Measurements from ENCODE around the gene EFL1. TPM values are rescaled to one million over a fixed set of nuclear protein-coding genes. Genes with fewer than 3 reads are reported as not detected.
A peak's percentile ranks its signal among the peaks of the same experiment; 100 is the strongest.

The EFL1 gene
- total RNA-seq, 4 donors from 2014 or later: 2.8 to 28.3 (median 16.0) TPM

DNA sequence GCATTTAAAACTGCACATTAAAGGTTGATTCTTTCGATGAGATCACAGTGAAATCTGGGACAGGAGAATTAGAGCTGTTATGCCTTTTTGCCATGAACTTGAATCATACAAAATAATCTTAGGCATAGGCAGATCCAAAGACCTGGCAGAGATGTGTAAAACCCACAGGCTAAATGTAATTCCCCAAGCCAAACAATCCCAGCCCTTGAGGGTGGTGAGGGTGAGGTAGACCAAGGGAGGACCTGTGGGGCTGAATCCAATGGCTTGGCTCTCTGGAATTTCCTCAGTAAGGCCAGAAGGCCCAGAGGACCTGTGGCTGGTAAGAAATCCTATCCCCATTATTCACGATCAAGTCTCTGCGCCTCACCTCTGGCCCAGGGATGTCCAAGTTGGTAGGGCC lies 136.2 kb downstream of the EFL1 start:
- no peak for DNase-seq
- Histone ChIP-seq H3K27ac (no peak overlapping the region), H3K9me3 (no peaks in the 10 kb centered on the region), H3K36me3 (no peaks in the 10 kb centered on the region), H3K27me3 (no peaks in the 10 kb centered on the region), H3K4me1 (peaks cover 0 to 13% of the 10 kb centered on the region in 2 donors), H3K4me3 (no peak overlapping the region)
- intact Hi-C loops (cut with DNase I; ENCODE audit: low total_unique reads): no loop called here
- no peak for TF ChIP-seq POLR2A (IDR thresholded peaks at IDR 0.05)
- TF ChIP-seq, protein P1, sequence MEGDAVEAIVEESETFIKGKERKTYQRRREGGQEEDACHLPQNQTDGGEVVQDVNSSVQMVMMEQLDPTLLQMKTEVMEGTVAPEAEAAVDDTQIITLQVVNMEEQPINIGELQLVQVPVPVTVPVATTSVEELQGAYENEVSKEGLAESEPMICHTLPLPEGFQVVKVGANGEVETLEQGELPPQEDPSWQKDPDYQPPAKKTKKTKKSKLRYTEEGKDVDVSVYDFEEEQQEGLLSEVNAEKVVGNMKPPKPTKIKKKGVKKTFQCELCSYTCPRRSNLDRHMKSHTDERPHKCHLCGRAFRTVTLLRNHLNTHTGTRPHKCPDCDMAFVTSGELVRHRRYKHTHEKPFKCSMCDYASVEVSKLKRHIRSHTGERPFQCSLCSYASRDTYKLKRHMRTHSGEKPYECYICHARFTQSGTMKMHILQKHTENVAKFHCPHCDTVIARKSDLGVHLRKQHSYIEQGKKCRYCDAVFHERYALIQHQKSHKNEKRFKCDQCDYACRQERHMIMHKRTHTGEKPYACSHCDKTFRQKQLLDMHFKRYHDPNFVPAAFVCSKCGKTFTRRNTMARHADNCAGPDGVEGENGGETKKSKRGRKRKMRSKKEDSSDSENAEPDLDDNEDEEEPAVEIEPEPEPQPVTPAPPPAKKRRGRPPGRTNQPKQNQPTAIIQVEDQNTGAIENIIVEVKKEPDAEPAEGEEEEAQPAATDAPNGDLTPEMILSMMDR (IDR thresholded peaks at IDR 0.05): no peak

DNA sequence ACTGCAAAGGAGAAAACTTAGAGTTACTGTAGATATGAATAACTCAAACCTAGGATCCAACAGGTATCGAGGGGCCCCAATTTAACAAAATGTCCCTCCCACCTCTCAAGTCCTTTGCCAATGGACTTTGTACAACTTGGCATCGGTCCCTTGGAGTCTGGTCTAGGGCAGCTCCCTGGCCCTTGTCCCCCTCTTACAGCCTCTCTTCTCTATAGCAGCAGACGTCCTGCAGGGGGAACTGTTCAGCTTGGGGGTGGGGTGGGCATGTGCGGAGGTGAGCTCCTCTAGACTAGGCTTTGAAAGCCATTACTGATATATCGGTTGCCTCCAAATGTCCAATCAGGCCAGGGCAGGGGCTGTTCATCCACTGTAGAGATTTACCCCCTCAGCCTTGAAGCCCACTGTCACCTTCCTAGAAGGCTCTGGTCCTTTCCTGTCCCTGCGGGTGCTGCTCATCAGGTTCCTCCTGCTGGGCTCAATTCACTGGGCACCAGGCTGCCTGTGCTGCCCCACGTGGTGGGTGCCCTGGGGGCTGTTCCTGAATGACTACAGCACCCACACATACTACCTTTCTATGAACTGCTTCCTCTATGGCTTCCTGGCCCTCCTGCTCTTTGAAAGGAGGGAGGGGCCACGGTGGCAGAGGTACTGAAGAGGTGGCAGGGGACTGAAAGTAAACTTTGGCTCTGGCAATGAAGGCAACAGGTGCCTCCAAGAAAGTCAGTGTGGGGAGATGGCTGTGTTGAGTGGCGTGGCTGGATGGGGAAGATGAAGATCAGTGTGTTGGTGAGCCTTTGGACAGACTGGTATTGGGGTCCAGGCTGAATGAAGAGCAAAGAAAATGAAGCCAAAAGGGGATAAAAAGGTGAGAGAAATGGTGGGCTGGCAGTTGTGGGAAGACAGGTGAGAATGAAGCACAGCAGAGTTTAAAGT lies 137.9 kb downstream of the EFL1 start:
- TF ChIP-seq POLR2A (IDR thresholded peaks at IDR 0.05): no peak
- TF ChIP-seq, protein P1 (IDR thresholded peaks at IDR 0.05): no peak

DNA sequence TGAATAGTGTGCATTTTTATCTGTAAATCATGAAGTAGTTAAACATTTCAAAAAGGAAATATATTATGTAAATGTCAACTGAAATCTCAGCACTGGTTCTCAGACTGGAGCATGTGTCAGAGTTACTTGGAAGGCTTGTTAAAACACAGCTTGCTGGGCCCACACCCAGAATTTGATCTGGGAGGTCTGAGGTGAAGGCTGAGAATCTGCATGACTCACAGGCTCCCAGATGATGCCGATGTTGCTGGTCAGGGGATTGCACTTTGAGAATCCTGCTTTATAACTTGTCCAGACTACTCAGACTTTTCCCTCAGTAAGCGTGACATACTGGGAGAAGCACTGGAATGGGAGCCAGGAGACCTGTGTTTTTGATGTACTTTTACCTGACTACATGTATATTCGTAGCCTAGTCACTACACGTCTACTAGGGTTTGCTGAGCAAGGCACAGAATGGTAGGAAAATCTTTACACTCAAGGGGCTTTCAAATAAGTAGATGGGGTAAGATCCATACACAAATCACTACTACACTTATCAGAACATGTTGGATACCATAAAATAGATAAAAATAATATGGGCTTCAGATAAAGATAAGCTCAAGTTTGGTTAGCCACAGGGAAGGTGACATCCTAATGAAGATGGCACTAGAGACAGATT lies 139.7 kb downstream of the EFL1 start:
- intact Hi-C loops (cut with DNase I; ENCODE audit: low total_unique reads): no loop called here
- Histone ChIP-seq H3K27ac (peak overlapping the region in 1 of 2 donors; percentile 21), H3K4me3 (no peak overlapping the region), H3K36me3 (no peaks in the 10 kb centered on the region), H3K9me3 (no peaks in the 10 kb centered on the region), H3K27me3 (no peaks in the 10 kb centered on the region), H3K4me1 (no peaks in the 10 kb centered on the region)
- TF ChIP-seq POLR2A (IDR thresholded peaks at IDR 0.05): no peak
- TF ChIP-seq, protein P1 (IDR thresholded peaks at IDR 0.05): no peak
- peak; percentile 65 to 76 for DNase-seq

More for the DNA sequence above, 137.9 kb downstream of the EFL1 start:
- DNase-seq: no peak
- Histone ChIP-seq H3K27me3 (no peaks in the 10 kb centered on the region), H3K4me3 (no peak overlapping the region), H3K36me3 (no peaks in the 10 kb centered on the region), H3K9me3 (no peaks in the 10 kb centered on the region), H3K27ac (no peak overlapping the region), H3K4me1 (peaks cover 0 to 9% of the 10 kb centered on the region in 2 donors)
- intact Hi-C loops (cut with DNase I; ENCODE audit: low total_unique reads): no loop called here

DNA sequence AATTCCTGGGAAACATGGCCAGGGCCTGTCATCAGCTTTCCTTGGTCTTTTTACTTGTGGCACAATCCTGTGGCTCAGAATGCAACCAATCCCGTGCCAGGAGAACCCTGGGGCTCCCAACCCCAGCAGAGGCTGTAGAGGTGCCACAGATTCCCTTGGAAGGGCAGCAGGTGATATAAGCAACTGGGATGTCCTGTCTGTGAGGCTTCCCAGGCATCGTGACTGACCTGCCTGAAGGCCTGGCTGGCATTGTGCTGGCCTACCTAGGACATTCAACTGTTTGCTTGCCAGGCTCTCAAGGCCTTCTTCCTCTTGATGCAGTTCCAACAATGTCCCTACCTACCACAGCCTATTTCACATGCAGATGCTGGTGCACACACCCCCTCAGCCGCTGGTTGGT lies 144.5 kb downstream of the EFL1 start:
- Histone ChIP-seq H3K27ac (no peak overlapping the region), H3K36me3 (no peaks in the 10 kb centered on the region), H3K9me3 (no peaks in the 10 kb centered on the region), H3K27me3 (no peaks in the 10 kb centered on the region), H3K4me3 (no peak overlapping the region), H3K4me1 (no peaks in the 10 kb centered on the region)
- no peak for DNase-seq
- intact Hi-C loops (cut with DNase I; ENCODE audit: low total_unique reads): no loop called here
- TF ChIP-seq POLR2A (IDR thresholded peaks at IDR 0.05): no peak
- TF ChIP-seq, protein P1 (IDR thresholded peaks at IDR 0.05): no peak

DNA sequence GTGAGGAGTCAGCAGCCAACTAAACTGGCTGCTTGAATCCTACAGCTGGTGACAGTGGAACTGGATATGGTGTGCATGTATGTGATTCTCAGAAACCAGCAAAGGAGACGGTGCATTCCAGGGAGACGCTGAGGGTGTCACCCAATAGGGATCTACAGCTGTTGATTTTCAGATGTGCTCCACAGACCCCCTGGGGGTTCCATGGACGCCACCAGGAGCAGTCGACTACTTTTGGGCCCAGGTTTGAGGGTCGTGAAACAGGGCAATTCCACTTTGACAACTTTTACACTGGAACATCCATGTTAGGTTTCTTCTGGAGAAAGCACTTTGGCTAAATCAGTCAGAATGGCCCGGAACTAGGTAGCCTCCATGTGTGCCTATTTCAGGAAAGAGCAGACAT lies 145.2 kb downstream of the EFL1 start:
- H3K4me1 ChIP-seq: no peaks in the 10 kb centered on the region
- H3K4me3 ChIP-seq: no peak overlapping the region
- no peaks in the 10 kb centered on the region for H3K27me3 ChIP-seq
- H3K9me3 ChIP-seq: no peaks in the 10 kb centered on the region
- intact Hi-C loops (cut with DNase I; ENCODE audit: low total_unique reads): no loop called here
- no peaks in the 10 kb centered on the region for H3K36me3 ChIP-seq
- DNase-seq: no peak
- no peak for TF ChIP-seq POLR2A (IDR thresholded peaks at IDR 0.05)
- TF ChIP-seq, protein P1 (IDR thresholded peaks at IDR 0.05): no peak
- H3K27ac ChIP-seq: no peak overlapping the region

Measured in uterus (tissue), 4 donors.